Activated effector memory CD4-positive, alpha-beta T cell treated with Interleukin-2 at 50 U/mL for 16 hours (primary cell): ENCODE measurements around the gene OR8D1.

Experiments
- DNase-seq: peaks from one replicate; pipeline ENCODE4 v3.0.0-alpha.2; 2020

Gene OR8D1

DNA sequence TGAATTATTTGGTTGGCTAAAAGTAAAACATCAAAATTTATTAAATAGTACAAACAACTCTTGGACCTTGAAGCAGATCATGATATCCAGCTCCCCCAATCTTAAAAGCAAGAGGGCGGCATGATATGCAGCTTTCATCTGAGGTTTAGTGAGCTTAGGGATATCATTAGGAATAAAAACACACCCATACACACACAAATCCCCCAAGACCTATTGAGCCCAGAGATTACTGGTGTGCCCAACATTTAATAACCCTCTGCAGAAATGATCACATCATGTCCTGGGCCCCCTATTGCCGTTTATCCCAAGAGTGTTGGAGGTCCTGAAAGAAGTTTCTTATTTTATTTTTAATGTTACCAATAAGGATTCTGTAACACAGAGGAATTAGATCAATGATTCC, at the start of gene OR8D1:
Gene OR8D1 (minus strand): TSS at position 101 of the 400 bp plus-strand sequence. CDS start 3,183 bp downstream, outside the sequence.
- no peak for DNase-seq

- DNase-seq: no peak
Observed at GRCh38 chr11:124359566-124359965, 45.8 kb upstream of the OR8D1 start.

DNA sequence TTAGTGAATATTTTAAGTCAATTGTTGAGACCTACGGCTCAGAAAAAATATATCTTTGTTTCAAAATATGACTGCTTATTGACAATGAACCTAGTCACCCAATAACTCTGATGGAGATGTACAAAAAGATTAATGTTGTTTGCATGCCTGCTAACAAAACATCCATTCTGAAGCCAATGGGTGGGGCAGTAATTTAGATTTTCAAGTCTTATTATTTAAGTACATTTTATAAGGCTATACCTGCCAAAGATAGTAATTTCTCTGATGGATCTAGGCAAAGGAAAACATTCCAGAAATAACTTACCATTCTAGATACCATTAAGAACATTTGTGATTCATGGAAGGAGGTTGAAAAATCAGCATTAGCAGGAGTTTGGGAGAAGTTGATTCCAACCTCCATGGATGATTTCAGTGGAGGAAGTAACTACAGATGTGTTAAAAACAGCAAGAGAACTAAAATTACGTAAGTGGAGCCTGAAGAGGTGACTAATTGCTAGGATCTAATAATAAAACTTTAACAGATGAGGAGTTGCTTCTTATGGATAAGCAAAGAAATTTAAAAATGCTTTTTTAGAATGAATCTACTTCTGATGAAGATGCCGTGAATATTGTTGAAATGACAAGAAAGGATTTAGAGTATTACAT, 32.7 kb upstream of the OR8D1 start:
- no peak for DNase-seq

DNA sequence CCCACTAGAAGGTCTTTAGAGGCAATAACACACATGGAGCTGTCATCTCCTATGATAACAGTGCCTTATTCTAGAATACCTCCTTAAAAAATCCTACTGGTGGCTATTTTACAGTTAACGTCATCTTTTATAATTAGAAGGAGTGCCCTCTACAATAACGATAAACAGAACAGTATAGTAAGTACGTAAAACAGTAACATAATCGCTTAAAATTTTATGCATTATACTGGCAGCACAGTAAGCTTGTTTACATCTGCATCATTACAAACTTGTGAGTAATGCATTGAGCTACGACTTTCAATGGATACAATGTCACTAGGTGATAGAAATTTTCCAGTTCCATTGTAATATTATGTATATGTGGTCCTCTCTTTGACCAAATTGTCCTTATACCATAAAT, 30.6 kb upstream of the OR8D1 start:
- no peak for DNase-seq

DNA sequence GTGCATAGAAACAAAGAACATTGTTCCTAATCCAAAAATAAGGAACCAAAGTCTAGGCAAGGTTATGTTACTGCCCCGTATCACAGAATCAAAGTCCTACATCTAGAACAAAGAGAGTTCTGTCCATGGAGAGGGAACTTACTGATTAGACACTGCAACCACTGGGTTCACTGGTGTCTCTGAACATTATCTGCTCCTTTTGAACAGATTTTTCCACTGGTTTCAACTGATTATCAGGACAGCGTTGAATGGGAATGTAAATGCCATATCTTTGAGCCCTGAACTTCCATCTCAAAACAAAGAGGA, 26.3 kb upstream of the OR8D1 start:
- DNase-seq: no peak

GRCh38 chr11:124339396-124340141, 25.8 kb upstream of the OR8D1 start:
- no peak for DNase-seq

GRCh38 chr11:124331873-124332272, 18.1 kb upstream of the OR8D1 start:
- no peak for DNase-seq

DNA sequence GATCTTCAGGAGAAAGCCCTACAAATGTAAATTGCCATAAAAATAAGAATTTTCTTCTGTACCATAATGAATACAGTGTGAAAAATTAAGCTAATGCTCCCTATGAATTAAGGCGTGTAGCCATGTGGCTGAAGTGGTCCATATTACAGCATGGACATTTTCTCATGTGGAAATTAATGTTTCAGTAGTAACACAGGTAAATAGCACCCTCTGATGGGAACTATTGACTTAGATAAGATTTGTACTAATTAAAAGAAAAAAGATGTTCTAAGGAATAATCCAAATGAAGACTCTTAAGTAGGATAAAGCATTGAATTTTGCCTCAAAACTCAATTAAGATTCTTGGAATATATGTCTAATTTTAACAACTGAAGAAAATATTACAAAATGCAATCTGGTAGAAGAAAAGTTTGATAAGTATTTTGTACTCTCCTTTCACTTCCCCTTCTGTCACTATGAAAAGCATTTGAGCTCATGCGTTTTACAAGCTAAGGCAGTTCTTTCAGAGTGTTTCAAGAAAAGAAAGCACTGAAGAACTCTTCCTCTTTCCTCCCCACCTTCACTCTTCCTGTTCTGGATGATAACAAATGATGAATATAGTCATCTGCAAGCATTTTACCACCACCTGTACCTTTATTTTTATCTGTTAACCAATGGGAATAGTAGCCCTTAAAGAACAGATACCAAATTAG, 16.2 kb upstream of the OR8D1 start:
- no peak for DNase-seq

- no peak for DNase-seq
Observed at GRCh38 chr11:124327775-124328174, 14.0 kb upstream of the OR8D1 start.

DNA sequence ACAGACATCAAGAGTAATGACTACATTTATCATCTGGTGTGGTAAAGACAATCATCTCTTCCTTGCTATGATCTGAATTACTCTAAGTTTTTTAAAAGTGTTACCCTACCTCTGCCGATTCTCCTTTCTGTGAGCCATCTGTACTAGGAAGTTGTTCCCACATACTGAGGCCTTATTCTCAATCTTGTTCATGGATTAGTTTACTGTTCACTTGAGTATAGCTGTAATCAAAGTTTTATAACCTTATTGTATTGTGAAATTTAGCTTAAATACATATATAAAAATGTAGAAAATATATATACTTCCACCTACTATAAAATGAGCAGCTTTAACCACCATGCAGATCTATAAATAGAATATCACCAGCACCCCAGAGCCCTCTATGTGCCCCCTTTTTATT, 8.6 kb upstream of the OR8D1 start:
- no peak for DNase-seq

DNA sequence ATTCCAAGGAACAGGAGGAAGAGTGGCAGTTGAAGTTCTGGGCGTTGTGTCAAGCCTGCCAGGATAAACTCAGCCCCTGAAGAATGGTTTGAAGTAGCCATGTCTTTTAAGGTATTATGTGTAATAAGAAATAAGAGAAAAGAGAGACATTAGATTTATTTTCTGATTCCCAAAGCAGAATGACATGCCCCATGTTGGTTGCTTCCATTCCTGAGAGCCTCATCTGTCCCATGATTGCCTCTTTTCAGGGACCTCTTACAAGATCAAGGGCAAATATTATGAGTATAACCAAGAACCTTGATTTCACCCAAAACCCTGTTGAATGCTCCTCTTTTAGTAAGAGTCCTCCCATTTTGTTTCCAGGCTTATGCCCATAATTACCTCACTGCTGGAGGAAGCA, 6.3 kb upstream of the OR8D1 start, which contains the start of gene OR8D2:
Gene OR8D2 (minus strand): TSS at position 101 of the 400 bp plus-strand sequence. CDS start 0 bp downstream, at position 101.
- DNase-seq: no peak

DNA sequence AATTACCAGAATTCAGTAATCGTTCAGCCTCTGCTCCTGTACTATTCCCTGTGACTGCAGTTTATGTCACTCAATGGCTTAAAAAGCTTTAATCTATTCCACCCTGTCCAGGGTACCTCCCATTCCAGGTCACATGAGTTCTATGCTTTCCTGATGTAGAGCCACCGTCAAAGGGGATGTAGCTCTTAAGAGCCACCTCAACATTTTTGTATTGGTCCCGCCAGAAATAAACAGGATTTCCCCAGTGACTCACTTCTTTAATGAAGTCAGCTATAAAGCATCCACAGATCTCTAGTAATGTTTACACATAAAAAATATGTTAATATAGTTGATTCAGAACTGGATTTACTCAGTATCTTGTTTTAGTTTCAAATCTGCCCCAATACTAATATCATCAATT, 1.3 kb upstream of the OR8D1 start:
- no peak for DNase-seq

GRCh38 chr11:124313131-124313530, 618 bp downstream of the OR8D1 start:
- DNase-seq: no peak

DNA sequence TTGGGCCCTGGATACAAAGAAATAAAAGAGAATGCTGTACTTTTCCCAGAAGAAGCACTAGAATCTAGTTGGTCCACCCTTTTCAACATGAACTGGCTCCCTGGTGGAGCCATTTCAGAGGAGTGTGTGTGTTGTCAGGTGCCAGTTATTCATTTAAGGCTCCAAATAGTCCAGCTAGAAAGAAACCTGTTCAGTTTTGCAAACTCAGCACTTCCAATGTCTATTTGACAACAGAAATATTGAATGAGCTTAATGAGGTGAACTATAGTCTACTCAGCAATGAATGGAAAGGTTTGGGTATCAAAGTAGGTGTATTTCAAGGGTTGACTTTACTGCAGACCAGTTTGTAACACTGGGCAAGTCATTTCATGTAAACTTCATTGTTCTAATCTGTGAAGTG, 2.1 kb downstream of the OR8D1 start:
- no peak for DNase-seq

- DNase-seq: no peak
Observed at GRCh38 chr11:124311269-124311668, 2.5 kb downstream of the OR8D1 start.

DNA sequence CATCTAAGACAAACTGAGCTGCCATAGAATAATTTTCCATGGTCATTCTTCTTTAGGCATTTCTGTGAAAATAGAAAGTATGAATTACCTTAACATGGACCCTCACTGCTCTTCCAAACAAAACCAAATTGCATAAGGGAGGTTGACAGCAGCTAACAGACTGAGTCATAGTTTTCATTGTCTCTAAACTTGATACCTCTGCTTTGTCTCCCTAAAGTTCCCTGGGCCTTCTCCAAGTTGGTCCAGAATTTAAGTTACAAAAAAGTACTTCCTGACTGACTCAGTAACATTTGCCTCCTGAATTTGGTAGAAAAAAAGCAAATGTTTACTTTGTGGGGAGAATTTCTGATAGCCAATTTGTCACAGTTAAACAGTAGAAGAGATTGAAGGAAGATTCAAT, 3.0 kb downstream of the OR8D1 start:
- no peak for DNase-seq

- DNase-seq: no peak
Observed at GRCh38 chr11:124307093-124307492, 6.7 kb downstream of the OR8D1 start.

DNA sequence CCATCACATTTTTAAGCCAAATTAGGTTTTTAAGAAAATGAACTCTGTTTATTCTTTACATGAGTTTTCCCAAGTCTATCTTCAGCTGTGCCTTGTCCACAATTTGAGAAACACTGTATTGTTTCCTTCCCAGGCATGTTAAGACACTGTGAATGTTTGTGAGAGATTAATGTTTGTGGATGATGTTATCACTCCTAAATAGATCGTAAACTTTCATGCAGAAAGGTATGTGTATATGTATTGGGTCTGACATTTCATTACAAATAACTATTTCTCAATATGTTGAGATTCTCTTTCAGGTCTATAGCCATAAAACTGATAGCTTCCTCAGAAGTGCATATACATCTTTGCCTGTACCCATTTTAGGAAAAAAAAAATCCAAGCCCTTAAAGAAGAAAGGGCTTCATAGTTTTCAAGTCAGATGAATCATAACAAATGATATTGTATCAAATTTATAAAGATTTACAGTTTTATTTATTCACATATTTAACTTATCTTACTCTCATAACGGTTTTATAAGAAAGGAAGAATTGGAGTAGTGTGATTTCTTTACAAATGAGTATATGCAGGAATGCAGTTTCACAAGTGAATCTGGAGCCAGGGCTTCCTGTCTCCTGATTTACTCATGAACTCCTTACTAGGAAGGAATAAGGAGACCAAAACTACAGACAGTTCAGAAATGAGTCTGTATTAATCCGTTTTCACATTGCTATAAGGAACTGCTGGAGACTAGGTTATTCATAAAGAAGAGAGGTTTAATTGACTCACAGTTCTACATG, 11.2 kb downstream of the OR8D1 start:
- DNase-seq: no peak

GRCh38 chr11:124301548-124301947, 12.2 kb downstream of the OR8D1 start:
- no peak for DNase-seq

DNA sequence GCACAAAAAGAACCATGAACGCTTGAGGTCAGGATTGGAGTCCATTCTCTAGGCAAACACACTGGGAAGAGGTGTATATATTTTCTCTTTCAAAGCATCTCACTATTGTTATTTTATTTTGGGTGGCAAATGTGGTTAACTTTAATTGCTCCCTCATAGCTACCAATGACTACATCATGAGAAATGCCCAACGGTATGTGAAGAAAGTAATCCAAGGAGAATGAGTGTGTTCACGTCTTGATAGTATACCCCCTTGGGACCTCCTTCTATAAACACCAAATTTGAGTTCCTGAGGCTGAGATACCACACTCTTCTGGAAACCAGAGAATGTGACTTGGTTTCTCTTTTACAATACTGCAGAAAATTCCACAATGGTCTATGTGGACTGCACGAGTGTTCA, 15.8 kb downstream of the OR8D1 start:
- no peak for DNase-seq

GRCh38 chr11:124296016-124296415, 17.7 kb downstream of the OR8D1 start:
- no peak for DNase-seq

- DNase-seq: no peak
Observed at GRCh38 chr11:124294687-124295086, 19.1 kb downstream of the OR8D1 start.

DNA sequence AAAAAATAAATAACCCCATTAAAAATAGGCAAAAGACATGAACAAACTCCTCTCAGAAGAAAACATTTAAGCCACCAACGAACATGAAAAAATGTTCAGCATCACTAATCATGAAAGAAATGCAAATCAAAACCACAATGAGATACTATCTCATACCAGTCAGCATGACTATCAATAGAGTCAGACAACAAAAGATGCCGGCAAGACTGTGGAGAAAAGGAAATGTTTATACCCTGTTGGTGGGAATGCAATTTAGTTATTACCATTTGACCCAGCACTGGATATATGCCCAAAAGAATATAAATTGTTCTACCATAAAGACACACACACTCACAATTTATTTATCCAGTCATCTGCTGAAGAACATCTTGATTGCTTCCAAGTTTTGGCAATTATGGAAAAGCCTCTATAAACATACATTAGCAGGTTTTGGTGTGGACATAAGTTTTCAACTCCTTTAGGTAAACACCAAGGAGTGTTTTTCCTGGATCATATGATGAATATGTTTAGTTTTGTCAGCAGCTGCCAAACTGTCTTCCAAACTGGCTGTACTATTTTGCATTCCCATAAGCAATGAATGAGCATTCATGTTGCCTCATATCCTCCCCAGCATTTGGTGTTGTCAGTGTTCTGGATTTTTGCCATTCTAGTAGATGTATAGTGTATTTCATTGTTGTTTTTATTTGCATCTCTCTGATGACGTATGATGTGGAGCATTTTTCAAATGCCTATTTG, 28.0 kb downstream of the OR8D1 start:
- no peak for DNase-seq
